ENCODE measurements around the gene DNAH5. TPM values are rescaled to one million over a fixed set of nuclear protein-coding genes. Genes with fewer than 3 reads are reported as not detected.

Gene DNAH5, protein sequence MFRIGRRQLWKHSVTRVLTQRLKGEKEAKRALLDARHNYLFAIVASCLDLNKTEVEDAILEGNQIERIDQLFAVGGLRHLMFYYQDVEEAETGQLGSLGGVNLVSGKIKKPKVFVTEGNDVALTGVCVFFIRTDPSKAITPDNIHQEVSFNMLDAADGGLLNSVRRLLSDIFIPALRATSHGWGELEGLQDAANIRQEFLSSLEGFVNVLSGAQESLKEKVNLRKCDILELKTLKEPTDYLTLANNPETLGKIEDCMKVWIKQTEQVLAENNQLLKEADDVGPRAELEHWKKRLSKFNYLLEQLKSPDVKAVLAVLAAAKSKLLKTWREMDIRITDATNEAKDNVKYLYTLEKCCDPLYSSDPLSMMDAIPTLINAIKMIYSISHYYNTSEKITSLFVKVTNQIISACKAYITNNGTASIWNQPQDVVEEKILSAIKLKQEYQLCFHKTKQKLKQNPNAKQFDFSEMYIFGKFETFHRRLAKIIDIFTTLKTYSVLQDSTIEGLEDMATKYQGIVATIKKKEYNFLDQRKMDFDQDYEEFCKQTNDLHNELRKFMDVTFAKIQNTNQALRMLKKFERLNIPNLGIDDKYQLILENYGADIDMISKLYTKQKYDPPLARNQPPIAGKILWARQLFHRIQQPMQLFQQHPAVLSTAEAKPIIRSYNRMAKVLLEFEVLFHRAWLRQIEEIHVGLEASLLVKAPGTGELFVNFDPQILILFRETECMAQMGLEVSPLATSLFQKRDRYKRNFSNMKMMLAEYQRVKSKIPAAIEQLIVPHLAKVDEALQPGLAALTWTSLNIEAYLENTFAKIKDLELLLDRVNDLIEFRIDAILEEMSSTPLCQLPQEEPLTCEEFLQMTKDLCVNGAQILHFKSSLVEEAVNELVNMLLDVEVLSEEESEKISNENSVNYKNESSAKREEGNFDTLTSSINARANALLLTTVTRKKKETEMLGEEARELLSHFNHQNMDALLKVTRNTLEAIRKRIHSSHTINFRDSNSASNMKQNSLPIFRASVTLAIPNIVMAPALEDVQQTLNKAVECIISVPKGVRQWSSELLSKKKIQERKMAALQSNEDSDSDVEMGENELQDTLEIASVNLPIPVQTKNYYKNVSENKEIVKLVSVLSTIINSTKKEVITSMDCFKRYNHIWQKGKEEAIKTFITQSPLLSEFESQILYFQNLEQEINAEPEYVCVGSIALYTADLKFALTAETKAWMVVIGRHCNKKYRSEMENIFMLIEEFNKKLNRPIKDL (N-terminal part only)
- total RNA-seq (ENCODE audit: low replicate concordance): 0.43 and 1.2 TPM in 2 replicates
- long read RNA-seq, partial matches to known transcripts: 1 of 3 reads
- long read RNA-seq, other reads (novel, unspliced or antisense): 2 of 3 reads

DNA sequence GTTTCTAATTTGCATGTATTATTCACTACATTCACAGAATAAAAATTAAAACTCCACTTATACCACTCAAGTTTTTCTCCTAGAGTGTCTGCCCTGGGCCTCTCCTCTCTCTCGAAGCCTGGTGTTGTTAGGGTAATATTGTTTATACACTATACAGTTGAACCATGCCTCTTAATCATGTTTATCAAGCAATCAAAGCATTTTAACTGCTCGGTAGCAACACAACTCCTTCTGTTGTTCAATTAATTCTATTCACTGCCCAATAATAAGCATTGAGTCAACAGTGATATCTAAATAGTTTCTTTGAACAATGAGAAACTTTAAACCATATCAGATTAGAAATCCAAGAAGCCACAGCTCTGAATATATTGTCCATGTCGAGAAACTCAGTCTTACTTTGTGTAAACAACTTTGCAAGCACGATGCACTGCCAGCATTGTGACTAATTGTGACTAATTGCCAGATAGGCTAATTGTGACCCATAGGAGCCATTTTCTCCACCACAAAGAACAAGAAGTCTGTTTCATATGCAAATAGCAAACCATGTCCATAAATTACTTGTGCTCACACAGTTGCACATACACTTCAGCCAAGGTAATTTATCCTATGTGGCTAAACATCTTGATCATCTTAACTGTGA is at the start of gene DNAH5:
TSS of gene DNAH5 (minus strand) at position 129 of the 640 bp plus-strand sequence. CDS start 250 bp downstream, outside the sequence.
- no peak within 1 kb of the TSS for H3K27ac Mint-ChIP-seq
- no peaks in the 10 kb centered on the region for H3K36me3 Mint-ChIP-seq
- H3K9me3 Mint-ChIP-seq: no peaks in the 10 kb centered on the region
- no peak for DNase-seq (ENCODE audit: extremely low spot score, unreplicated experiment)
- H3K4me3 Mint-ChIP-seq: no peak within 1 kb of the TSS
- H3K4me1 Mint-ChIP-seq (ENCODE audit: unreplicated experiment): no peaks in the 10 kb centered on the region
- H3K27me3 Mint-ChIP-seq: peaks cover 9% of the 10 kb centered on the region
- TF ChIP-seq, protein P1, sequence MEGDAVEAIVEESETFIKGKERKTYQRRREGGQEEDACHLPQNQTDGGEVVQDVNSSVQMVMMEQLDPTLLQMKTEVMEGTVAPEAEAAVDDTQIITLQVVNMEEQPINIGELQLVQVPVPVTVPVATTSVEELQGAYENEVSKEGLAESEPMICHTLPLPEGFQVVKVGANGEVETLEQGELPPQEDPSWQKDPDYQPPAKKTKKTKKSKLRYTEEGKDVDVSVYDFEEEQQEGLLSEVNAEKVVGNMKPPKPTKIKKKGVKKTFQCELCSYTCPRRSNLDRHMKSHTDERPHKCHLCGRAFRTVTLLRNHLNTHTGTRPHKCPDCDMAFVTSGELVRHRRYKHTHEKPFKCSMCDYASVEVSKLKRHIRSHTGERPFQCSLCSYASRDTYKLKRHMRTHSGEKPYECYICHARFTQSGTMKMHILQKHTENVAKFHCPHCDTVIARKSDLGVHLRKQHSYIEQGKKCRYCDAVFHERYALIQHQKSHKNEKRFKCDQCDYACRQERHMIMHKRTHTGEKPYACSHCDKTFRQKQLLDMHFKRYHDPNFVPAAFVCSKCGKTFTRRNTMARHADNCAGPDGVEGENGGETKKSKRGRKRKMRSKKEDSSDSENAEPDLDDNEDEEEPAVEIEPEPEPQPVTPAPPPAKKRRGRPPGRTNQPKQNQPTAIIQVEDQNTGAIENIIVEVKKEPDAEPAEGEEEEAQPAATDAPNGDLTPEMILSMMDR (conservative IDR thresholded peaks at IDR 0.05): no peak

DNA sequence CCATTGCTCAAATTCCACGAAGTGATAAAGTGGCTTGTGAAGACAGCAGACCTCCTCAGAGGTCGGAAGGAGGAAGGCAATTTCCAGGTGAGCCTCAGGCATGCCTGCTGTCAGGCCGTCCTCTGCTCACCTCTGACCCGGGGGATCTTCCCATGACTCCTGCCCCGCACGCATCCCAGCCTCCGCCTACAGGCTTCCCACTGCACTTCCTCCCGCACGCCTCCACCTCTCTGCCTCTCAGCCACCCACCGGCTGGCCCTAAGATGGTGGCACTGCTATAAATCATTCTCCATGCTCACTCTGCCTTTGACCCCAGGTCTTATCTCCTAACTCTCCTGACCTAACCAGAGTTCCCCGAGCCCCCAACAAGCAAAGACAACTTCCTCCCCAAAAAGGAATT is 49.4 kb upstream of the DNAH5 start:
- H3K27me3 Mint-ChIP-seq: peaks cover 25% of the 10 kb centered on the region
- DNase-seq (ENCODE audit: extremely low spot score, unreplicated experiment): no peak
- peaks cover 10% of the 10 kb centered on the region for H3K9me3 Mint-ChIP-seq
- H3K4me1 Mint-ChIP-seq (ENCODE audit: unreplicated experiment): peaks cover 14% of the 10 kb centered on the region
- no peak overlapping the region for H3K27ac Mint-ChIP-seq
- H3K36me3 Mint-ChIP-seq: peaks cover 4% of the 10 kb centered on the region
- TF ChIP-seq, protein P1 (conservative IDR thresholded peaks at IDR 0.05): no peak
- H3K4me3 Mint-ChIP-seq: no peak overlapping the region

DNA sequence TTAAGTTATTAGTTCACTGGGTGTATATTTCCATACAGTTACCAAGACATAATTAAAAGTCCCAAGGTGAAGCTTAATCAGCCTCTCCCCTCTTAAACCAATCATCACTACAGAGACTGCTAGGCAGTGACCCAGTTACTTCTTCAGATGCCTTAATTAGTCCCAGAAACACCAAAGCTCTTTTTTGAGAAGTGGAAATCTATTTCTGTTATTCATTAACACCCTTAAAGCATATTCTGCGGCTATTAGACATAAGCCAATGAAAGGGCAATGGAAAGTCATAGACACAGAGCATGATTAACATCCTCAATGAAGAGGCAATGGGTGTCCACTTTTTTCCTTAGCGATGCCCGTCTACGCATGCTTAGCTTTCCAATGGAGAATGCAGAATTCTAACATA is 48.3 kb upstream of the DNAH5 start:
- H3K27ac Mint-ChIP-seq: no peak overlapping the region
- peaks cover 28% of the 10 kb centered on the region for H3K27me3 Mint-ChIP-seq
- H3K36me3 Mint-ChIP-seq: peaks cover 4% of the 10 kb centered on the region
- H3K9me3 Mint-ChIP-seq: peaks cover 10% of the 10 kb centered on the region
- H3K4me3 Mint-ChIP-seq: no peak overlapping the region
- no peak for DNase-seq (ENCODE audit: extremely low spot score, unreplicated experiment)
- TF ChIP-seq, protein P1 (conservative IDR thresholded peaks at IDR 0.05): no peak
- H3K4me1 Mint-ChIP-seq (ENCODE audit: unreplicated experiment): peaks cover 18% of the 10 kb centered on the region

DNA sequence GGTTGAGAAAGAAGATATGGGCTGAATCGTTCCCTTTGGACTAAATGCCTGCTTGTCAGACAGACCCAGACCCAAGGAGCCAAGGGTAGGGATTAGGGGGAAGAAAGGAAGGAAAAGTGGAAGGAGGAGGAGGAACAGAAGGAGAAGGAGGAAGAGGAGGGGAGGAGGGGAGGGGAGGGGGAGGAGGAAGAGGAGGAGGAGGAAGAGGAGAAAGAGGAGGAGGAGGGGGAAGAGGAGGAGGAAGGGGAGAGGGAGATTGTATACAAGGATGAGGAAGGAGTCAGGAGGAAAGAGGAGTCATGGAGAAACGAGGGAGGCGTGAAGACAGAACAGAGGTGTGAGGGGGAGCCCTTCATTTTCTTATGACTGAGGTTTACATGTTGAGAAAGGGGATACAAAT is 46.9 kb upstream of the DNAH5 start:
- peaks cover 18% of the 10 kb centered on the region for H3K4me1 Mint-ChIP-seq (ENCODE audit: unreplicated experiment)
- no peak for DNase-seq (ENCODE audit: extremely low spot score, unreplicated experiment)
- no peak overlapping the region for H3K4me3 Mint-ChIP-seq
- H3K9me3 Mint-ChIP-seq: peaks cover 2% of the 10 kb centered on the region
- peaks cover 31% of the 10 kb centered on the region for H3K27me3 Mint-ChIP-seq
- no peak overlapping the region for H3K27ac Mint-ChIP-seq
- no peaks in the 10 kb centered on the region for H3K36me3 Mint-ChIP-seq
- TF ChIP-seq, protein P1 (conservative IDR thresholded peaks at IDR 0.05): no peak

DNA sequence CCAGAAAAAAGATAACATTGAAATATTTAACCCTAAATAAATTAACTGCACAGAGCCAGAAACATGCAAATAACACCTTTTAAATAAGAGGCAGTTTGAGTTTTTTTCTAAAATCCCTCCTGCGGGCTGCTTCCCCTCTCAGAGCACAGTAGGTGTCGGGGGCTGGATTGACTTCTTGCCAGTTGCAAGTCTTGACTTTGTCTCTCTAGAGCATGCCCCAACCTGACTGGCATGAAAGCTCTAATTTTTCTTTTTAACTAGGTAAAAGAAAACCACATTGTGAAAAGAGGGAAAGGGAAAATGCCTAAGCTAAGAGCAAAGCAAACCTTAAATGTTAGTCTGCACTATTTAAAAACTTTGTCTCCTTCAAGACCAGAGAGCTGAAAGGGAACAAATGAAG is 46.4 kb upstream of the DNAH5 start:
- H3K27me3 Mint-ChIP-seq: peaks cover 33% of the 10 kb centered on the region
- no peak for DNase-seq (ENCODE audit: extremely low spot score, unreplicated experiment)
- H3K4me3 Mint-ChIP-seq: no peak overlapping the region
- no peaks in the 10 kb centered on the region for H3K9me3 Mint-ChIP-seq
- peaks cover 18% of the 10 kb centered on the region for H3K4me1 Mint-ChIP-seq (ENCODE audit: unreplicated experiment)
- H3K27ac Mint-ChIP-seq: no peak overlapping the region
- TF ChIP-seq, protein P1 (conservative IDR thresholded peaks at IDR 0.05): no peak
- no peaks in the 10 kb centered on the region for H3K36me3 Mint-ChIP-seq
